OCI-LY7 (cell line): ENCODE results near the gene LHPP.

ENCODE experiments used
- CTCF ChIP-seq: fragments of 200-600 bp; sonication (generic); conservative IDR thresholded peaks from 2 replicates; pipeline ENCODE4 v1.5.1; 2014; ENCODE audit warnings: mild to moderate bottlenecking, antibody characterized with exemption, low read length, moderate library complexity, mixed read lengths
- EZH2phosphoT487 ChIP-seq: fragments of 200-600 bp; sonication (generic); IDR thresholded peaks from 2 replicates; pipeline ENCODE4 v1.6.1; 2018; ENCODE audit warnings: low read depth, borderline replicate concordance, mild to moderate bottlenecking, mixed run types, antibody characterized with exemption, low read length, moderate library complexity, mixed read lengths

GRCh38 chr10:124605856-124606812, 144.5 kb downstream of the LHPP start:
- TF ChIP-seq CTCF = no peak
- no peak for TF ChIP-seq EZH2phosphoT487
